ENCODE results near the gene TPTE.
"Not testable (repeated sequence)": the region's sequence is repeated elsewhere in the genome, so short reads cannot be mapped to it uniquely, and the experiment has no call there.

DNA sequence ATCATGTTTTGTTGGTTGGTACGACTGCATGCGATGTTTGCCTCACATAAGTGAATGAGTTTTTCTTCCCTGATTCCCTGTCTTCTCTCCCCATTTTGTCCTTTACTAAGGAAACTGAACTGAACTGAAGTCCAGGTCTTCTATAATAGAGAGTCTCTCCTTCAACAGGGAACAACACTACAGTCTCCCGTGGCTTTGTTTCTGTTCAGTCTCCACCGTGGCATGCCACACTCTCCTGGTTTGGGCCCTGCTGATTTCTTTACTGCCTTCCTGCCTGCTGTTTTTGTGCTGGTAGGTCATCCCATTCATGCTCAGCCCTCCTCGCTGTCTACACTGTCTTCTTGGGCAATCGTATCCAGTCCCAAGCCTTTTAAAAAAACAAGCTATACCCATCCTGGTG is 92.9 kb downstream of the TPTE start:
- TF ChIP-seq, protein P1, sequence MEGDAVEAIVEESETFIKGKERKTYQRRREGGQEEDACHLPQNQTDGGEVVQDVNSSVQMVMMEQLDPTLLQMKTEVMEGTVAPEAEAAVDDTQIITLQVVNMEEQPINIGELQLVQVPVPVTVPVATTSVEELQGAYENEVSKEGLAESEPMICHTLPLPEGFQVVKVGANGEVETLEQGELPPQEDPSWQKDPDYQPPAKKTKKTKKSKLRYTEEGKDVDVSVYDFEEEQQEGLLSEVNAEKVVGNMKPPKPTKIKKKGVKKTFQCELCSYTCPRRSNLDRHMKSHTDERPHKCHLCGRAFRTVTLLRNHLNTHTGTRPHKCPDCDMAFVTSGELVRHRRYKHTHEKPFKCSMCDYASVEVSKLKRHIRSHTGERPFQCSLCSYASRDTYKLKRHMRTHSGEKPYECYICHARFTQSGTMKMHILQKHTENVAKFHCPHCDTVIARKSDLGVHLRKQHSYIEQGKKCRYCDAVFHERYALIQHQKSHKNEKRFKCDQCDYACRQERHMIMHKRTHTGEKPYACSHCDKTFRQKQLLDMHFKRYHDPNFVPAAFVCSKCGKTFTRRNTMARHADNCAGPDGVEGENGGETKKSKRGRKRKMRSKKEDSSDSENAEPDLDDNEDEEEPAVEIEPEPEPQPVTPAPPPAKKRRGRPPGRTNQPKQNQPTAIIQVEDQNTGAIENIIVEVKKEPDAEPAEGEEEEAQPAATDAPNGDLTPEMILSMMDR (IDR thresholded peaks at IDR 0.05): not testable (repeated sequence)
- TF ChIP-seq POLR2A (IDR thresholded peaks at IDR 0.05): not testable (repeated sequence)
